ENCODE results near the gene TTLL1. TPM values are rescaled to one million over a fixed set of nuclear protein-coding genes. Genes with fewer than 3 reads are reported as not detected.
"Not testable (repeated sequence)": the region's sequence is repeated elsewhere in the genome, so short reads cannot be mapped to it uniquely, and the experiment has no call there.

TTLL1 gene
- total and polyA plus RNA-seq, 9 of the 15 experiments (the other 6 are each of a cell fraction or from before 2014, with no cell fraction given): 0.06 to 0.85 (median 0.17) TPM

GRCh38 chr22:42996646-42997365 lies 92.4 kb downstream of the TTLL1 start:
- ATAC-seq (no peak), FAIRE-seq (no peak), DNase-seq (ENCODE audit: extremely low read depth in 1 of 4, low spot score in 3 of 4) (no peak)
- intact Hi-C loops (cut with micrococcal nuclease) (no loop called here), in situ Hi-C loops (cut with MboI) (no loop called here)
- Histone ChIP-seq H3K79me2 (ENCODE audit: control insufficient read depth, insufficient read depth, low read length) (peaks cover 66% of the 10 kb centered on the region), H3K4me3 (no peak overlapping the region), H3K9me3 (replicated peaks; ENCODE audit: control insufficient read depth, insufficient read depth, low read depth, low read length) (no peaks in the 10 kb centered on the region), H3K4me2 (ENCODE audit: insufficient read depth, low read length) (no peak overlapping the region), H3K4me1 (replicated peaks in 1 of 2; ENCODE audit: control insufficient read depth in 2 of 2, insufficient read depth in 2 of 2, low read length in 2 of 2) (peaks cover 8 to 20% of the 10 kb centered on the region in 2 experiments), H4K20me1 (replicated peaks; ENCODE audit: control insufficient read depth, insufficient read depth, low read length) (no peaks in the 10 kb centered on the region; the same call in 1 of the 2 replicates), H3K27ac (ENCODE audit: extremely low read depth, low read depth, low read length) (no peak overlapping the region), H3K36me3 (ENCODE audit: control insufficient read depth, insufficient read depth, low read length) (no peaks in the 10 kb centered on the region; the same call in 2 of the 3 replicates), H2AFZ (ENCODE audit: low read depth, low read length) (no peak overlapping the region), H3K9me1 (ENCODE audit: control insufficient read depth, insufficient read depth, low read length) (no peaks in the 10 kb centered on the region), H3K9ac (ENCODE audit: insufficient read depth in 1 of 2, low read depth in 2 of 2, low read length in 2 of 2) (no peak overlapping the region; a peak in 1 of 4 replicates), H3K27me3 (ENCODE audit: control insufficient read depth in 2 of 2, insufficient read depth in 2 of 2, low read length in 2 of 2) (no peaks in the 10 kb centered on the region)
- CTCF ChIA-PET (ENCODE audit: low intra/inter-chr PET ratio): no interaction called here
- TF ChIP-seq FOXP1 (CRISPR knock-in tag; IDR thresholded peaks at IDR 0.05) (no peak), SNAPC5 (CRISPR knock-in tag; IDR thresholded peaks at IDR 0.05) (no peak), KDM1A (IDR thresholded peaks at IDR 0.05) (no peak), ZFP1 (CRISPR knock-in tag; IDR thresholded peaks at IDR 0.05) (no peak), MEIS2 (IDR thresholded peaks at IDR 0.05; ENCODE audit: partially characterized antibody) (no peak), E4F1 (CRISPR knock-in tag; IDR thresholded peaks at IDR 0.05; ENCODE audit: borderline replicate concordance) (no peak)
- TF ChIP-seq, protein P1, sequence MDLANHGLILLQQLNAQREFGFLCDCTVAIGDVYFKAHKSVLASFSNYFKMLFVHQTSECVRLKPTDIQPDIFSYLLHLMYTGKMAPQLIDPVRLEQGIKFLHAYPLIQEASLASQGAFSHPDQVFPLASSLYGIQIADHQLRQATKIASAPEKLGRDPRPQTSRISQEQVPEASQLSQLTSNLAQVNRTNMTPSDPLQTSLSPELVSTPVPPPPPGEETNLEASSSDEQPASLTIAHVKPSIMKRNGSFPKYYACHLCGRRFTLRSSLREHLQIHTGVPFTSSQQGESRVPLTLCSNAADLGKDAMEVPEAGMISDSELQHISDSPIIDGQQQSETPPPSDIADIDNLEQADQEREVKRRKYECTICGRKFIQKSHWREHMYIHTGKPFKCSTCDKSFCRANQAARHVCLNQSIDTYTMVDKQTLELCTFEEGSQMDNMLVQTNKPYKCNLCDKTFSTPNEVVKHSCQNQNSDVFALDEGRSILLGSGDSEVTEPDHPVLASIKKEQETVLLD (IDR thresholded peaks at IDR 0.05): no peak
- no TSS peak for BruUV-seq (replicated peaks)
- 81% methylated on average over 9 of the region's 10 CpGs for WGBS (ENCODE audit: insufficient coverage, low coverage, missing lambda C conversion rate)
- POLR2A ChIA-PET: interaction anchor here (1.0 to 2.4 kb wide), 2 partner anchors 12 to 37 kb away, joined by 3 to 5 read pairs; no protein-coding TSS in a partner anchor

- H3K4me2 ChIP-seq (ENCODE audit: insufficient read depth, low read length); H3K9me1 ChIP-seq (ENCODE audit: control insufficient read depth, insufficient read depth, low read length); H3K4me1 ChIP-seq (replicated peaks in 1 of 2; ENCODE audit: control insufficient read depth in 2 of 2, insufficient read depth in 2 of 2, low read length in 2 of 2); BruUV-seq (replicated peaks); DNase-seq (ENCODE audit: extremely low read depth in 1 of 4, low spot score in 3 of 4); H3K36me3 ChIP-seq (ENCODE audit: control insufficient read depth, insufficient read depth, low read length); in situ Hi-C loops (cut with MboI); intact Hi-C loops (cut with micrococcal nuclease); ATAC-seq; FAIRE-seq; H3K27ac ChIP-seq (ENCODE audit: extremely low read depth, low read depth, low read length); H2AFZ ChIP-seq (ENCODE audit: low read depth, low read length); H3K4me3 ChIP-seq; H4K20me1 ChIP-seq (replicated peaks; ENCODE audit: control insufficient read depth, insufficient read depth, low read length); H3K27me3 ChIP-seq (ENCODE audit: control insufficient read depth in 2 of 2, insufficient read depth in 2 of 2, low read length in 2 of 2); CTCF ChIA-PET (ENCODE audit: low intra/inter-chr PET ratio); H3K9ac ChIP-seq (ENCODE audit: insufficient read depth in 1 of 2, low read depth in 2 of 2, low read length in 2 of 2); H3K9me3 ChIP-seq (replicated peaks; ENCODE audit: control insufficient read depth, insufficient read depth, low read depth, low read length): not testable (repeated sequence)
- 89% methylated on average over 4 of the region's 7 CpGs for WGBS (ENCODE audit: insufficient coverage, low coverage, missing lambda C conversion rate)
- POLR2A ChIA-PET: interaction anchor here (2.4 kb wide), 1 partner anchor 36 kb away, joined by 5 read pairs; no protein-coding TSS in a partner anchor
- H3K79me2 ChIP-seq (ENCODE audit: control insufficient read depth, insufficient read depth, low read length): peaks cover 58% of the 10 kb centered on the region
These were observed 93.5 kb downstream of the TTLL1 start for GRCh38 chr22:42995654-42996053.

Data from K562 (cell line).